ENCODE results near the gene ZNF628.

The ZNF628 gene

GRCh38 chr19:55487924-55488687 lies 11.7 kb downstream of the ZNF628 start, which contains the start of gene SSC5D:
TSS of gene SSC5D (plus strand) at chr19:55488436. CDS start at chr19:55488590, 154 bp downstream.
- Histone ChIP-seq H3K27ac (ENCODE audit: low read depth, low read length) (peak within 1 kb of the TSS; percentile 99), H2AK5ac (ENCODE audit: low read length) (peak within 1 kb of the TSS; percentile 81), H4K91ac (ENCODE audit: low read depth, low read length) (peak within 1 kb of the TSS; percentile 97), H3K4me1 (ENCODE audit: control insufficient read depth in 1 of 2, insufficient read depth in 2 of 2, low read length in 2 of 2) (peaks cover 49 to 57% of the 10 kb centered on the region in 2 experiments), H3K27me3 (ENCODE audit: insufficient read depth, low read length) (no peaks in the 10 kb centered on the region), H3K9me3 (ENCODE audit: insufficient read depth, low read depth, low read length) (no peaks in the 10 kb centered on the region), H4K8ac (ENCODE audit: low read depth, low read length) (peak within 1 kb of the TSS; percentile 93), H3K79me2 (ENCODE audit: control insufficient read depth, insufficient read depth, low read length, poor library complexity) (peaks cover 24% of the 10 kb centered on the region), H3K18ac (ENCODE audit: low read length) (peak within 1 kb of the TSS; percentile 92), H3K23ac (ENCODE audit: low read length) (no peak within 1 kb of the TSS), H2AFZ (ENCODE audit: insufficient read depth, low read length, poor library complexity) (peak within 1 kb of the TSS; percentile 61), H3K4me2 (ENCODE audit: low read length) (peak within 1 kb of the TSS; percentile 89), H3K9ac (ENCODE audit: low read length) (peak within 1 kb of the TSS; percentile 55), H3K4ac (ENCODE audit: low read depth, low read length) (peak within 1 kb of the TSS; percentile 89), H2BK5ac (ENCODE audit: low read depth, low read length, poor library complexity) (peak within 1 kb of the TSS; percentile 95), H3K14ac (ENCODE audit: low read length) (peak within 1 kb of the TSS; percentile 95), H4K12ac (ENCODE audit: low read depth, low read length) (peak within 1 kb of the TSS; percentile 78), H3K79me1 (ENCODE audit: low read length) (peaks cover 49% of the 10 kb centered on the region), H3K36me3 (ENCODE audit: control insufficient read depth in 1 of 2, insufficient read depth in 2 of 2, low read length in 2 of 2) (peaks cover 11 to 20% of the 10 kb centered on the region in 2 experiments), H3K4me3 (ENCODE audit: low read depth, low read length) (peak within 1 kb of the TSS; percentile 46), H2BK12ac (ENCODE audit: low read length) (peak within 1 kb of the TSS; percentile 84), H2BK120ac (ENCODE audit: insufficient read depth, low read length, poor library complexity) (peak within 1 kb of the TSS; percentile 95)
- no CpG with 5 or more reads among the region's 21 CpGs for WGBS (ENCODE audit: extremely low coverage, insufficient coverage, insufficient read length)
- no peak for DNase-seq

- peak overlapping the region; percentile 97 for H3K27ac ChIP-seq (ENCODE audit: low read depth, low read length)
- H3K4me2 ChIP-seq (ENCODE audit: low read length): peak overlapping the region; percentile 53
- H3K36me3 ChIP-seq (ENCODE audit: control insufficient read depth in 1 of 2, insufficient read depth in 2 of 2, low read length in 2 of 2): peaks cover 10 to 13% of the 10 kb centered on the region in 2 experiments
- H4K8ac ChIP-seq (ENCODE audit: low read depth, low read length): peak overlapping the region; percentile 93
- no peak for DNase-seq
- H3K23ac ChIP-seq (ENCODE audit: low read length): no peak overlapping the region
- peaks cover 48 to 58% of the 10 kb centered on the region in 2 experiments for H3K4me1 ChIP-seq (ENCODE audit: control insufficient read depth in 1 of 2, insufficient read depth in 2 of 2, low read length in 2 of 2)
- H3K4ac ChIP-seq (ENCODE audit: low read depth, low read length): peak overlapping the region; percentile 12
- peak overlapping the region; percentile 79 for H3K18ac ChIP-seq (ENCODE audit: low read length)
- no peaks in the 10 kb centered on the region for H3K27me3 ChIP-seq (ENCODE audit: insufficient read depth, low read length)
- H4K91ac ChIP-seq (ENCODE audit: low read depth, low read length): peak overlapping the region; percentile 97
- H3K79me1 ChIP-seq (ENCODE audit: low read length): peaks cover 49% of the 10 kb centered on the region
- H3K9me3 ChIP-seq (ENCODE audit: insufficient read depth, low read depth, low read length): no peaks in the 10 kb centered on the region
- H3K79me2 ChIP-seq (ENCODE audit: control insufficient read depth, insufficient read depth, low read length, poor library complexity): peaks cover 24% of the 10 kb centered on the region
- peak overlapping the region; percentile 66 for H2AK5ac ChIP-seq (ENCODE audit: low read length)
- H2BK5ac ChIP-seq (ENCODE audit: low read depth, low read length, poor library complexity): peak overlapping the region; percentile 79
- no CpG with 5 or more reads among the region's 36 CpGs for WGBS (ENCODE audit: extremely low coverage, insufficient coverage, insufficient read length)
- peak overlapping the region; percentile 84 for H2BK12ac ChIP-seq (ENCODE audit: low read length)
- H2BK120ac ChIP-seq (ENCODE audit: insufficient read depth, low read length, poor library complexity): peak overlapping the region; percentile 73
- peak overlapping the region; percentile 67 for H3K14ac ChIP-seq (ENCODE audit: low read length)
- peak overlapping the region; percentile 38 for H3K4me3 ChIP-seq (ENCODE audit: low read depth, low read length)
- no peak overlapping the region for H3K9ac ChIP-seq (ENCODE audit: low read length)
- H4K12ac ChIP-seq (ENCODE audit: low read depth, low read length): peak overlapping the region; percentile 13
- peak overlapping the region; percentile 28 for H2AFZ ChIP-seq (ENCODE audit: insufficient read depth, low read length, poor library complexity)
Measured at GRCh38 chr19:55488986-55489710, 12.7 kb downstream of the ZNF628 start.

GRCh38 chr19:55489711-55490477 lies 13.5 kb downstream of the ZNF628 start:
- no peak overlapping the region for H3K9ac ChIP-seq (ENCODE audit: low read length)
- DNase-seq: no peak
- H3K18ac ChIP-seq (ENCODE audit: low read length): peak overlapping the region; percentile 79
- peak overlapping the region; percentile 5 for H3K27ac ChIP-seq (ENCODE audit: low read depth, low read length)
- no peak overlapping the region for H3K23ac ChIP-seq (ENCODE audit: low read length)
- peak overlapping the region; percentile 97 for H4K91ac ChIP-seq (ENCODE audit: low read depth, low read length)
- no peak overlapping the region for H3K4me3 ChIP-seq (ENCODE audit: low read depth, low read length)
- WGBS (ENCODE audit: extremely low coverage, insufficient coverage, insufficient read length): no CpG with 5 or more reads among the region's 21 CpGs
- peak overlapping the region; percentile 67 for H3K14ac ChIP-seq (ENCODE audit: low read length)
- H4K8ac ChIP-seq (ENCODE audit: low read depth, low read length): peak overlapping the region; percentile 50
- H3K4ac ChIP-seq (ENCODE audit: low read depth, low read length): peak overlapping the region; percentile 12
- H2BK12ac ChIP-seq (ENCODE audit: low read length): peak overlapping the region; percentile 84
- peak overlapping the region; percentile 73 for H2BK120ac ChIP-seq (ENCODE audit: insufficient read depth, low read length, poor library complexity)
- H3K27me3 ChIP-seq (ENCODE audit: insufficient read depth, low read length): no peaks in the 10 kb centered on the region
- H2BK5ac ChIP-seq (ENCODE audit: low read depth, low read length, poor library complexity): peak overlapping the region; percentile 79
- peaks cover 44% of the 10 kb centered on the region for H3K79me1 ChIP-seq (ENCODE audit: low read length)
- H2AK5ac ChIP-seq (ENCODE audit: low read length): peak overlapping the region; percentile 66
- peak overlapping the region; percentile 20 for H3K4me2 ChIP-seq (ENCODE audit: low read length)
- H3K4me1 ChIP-seq (ENCODE audit: control insufficient read depth in 1 of 2, insufficient read depth in 2 of 2, low read length in 2 of 2): peaks cover 42 to 54% of the 10 kb centered on the region in 2 experiments
- H3K9me3 ChIP-seq (ENCODE audit: insufficient read depth, low read depth, low read length): no peaks in the 10 kb centered on the region
- peaks cover 15 to 18% of the 10 kb centered on the region in 2 experiments for H3K36me3 ChIP-seq (ENCODE audit: control insufficient read depth in 1 of 2, insufficient read depth in 2 of 2, low read length in 2 of 2)
- H3K79me2 ChIP-seq (ENCODE audit: control insufficient read depth, insufficient read depth, low read length, poor library complexity): peaks cover 20% of the 10 kb centered on the region
- no peak overlapping the region for H4K12ac ChIP-seq (ENCODE audit: low read depth, low read length)
- H2AFZ ChIP-seq (ENCODE audit: insufficient read depth, low read length, poor library complexity): peak overlapping the region; percentile 28
